Spinal cord (tissue), 10 donors: Measurements from ENCODE around the gene ERICH6B. TPM values are rescaled to one million over a fixed set of nuclear protein-coding genes. Genes with fewer than 3 reads are reported as not detected.
"Not testable (repeated sequence)": the region's sequence is repeated elsewhere in the genome, so short reads cannot be mapped to it uniquely, and the experiment has no call there.

Source experiments
- DNase-seq, 6 donors: peaks; one replicate each; pipeline versions ENCODE4 v3.0.0 to v3.0.0-alpha.2; 2013 to 2015; ENCODE audit warnings: low spot score in 6 of 6, low read depth in 4 of 6
- H3K27ac ChIP-seq: one replicate; pipeline ENCODE4 v1.5.1; 2013; ENCODE audit warnings: low read depth, low read length, control low read depth
- H3K27me3 ChIP-seq: one replicate; pipeline ENCODE4 v1.6.1; 2013; ENCODE audit warnings: low read length; ENCODE audit not compliant: control insufficient read depth, insufficient read depth
- H3K36me3 ChIP-seq: one replicate; pipeline ENCODE4 v1.6.1; 2013; ENCODE audit warnings: low read length; ENCODE audit not compliant: control insufficient read depth, insufficient read depth
- H3K4me1 ChIP-seq: one replicate; pipeline ENCODE4 v1.6.1; 2013; ENCODE audit warnings: low read length; ENCODE audit not compliant: control insufficient read depth, insufficient read depth
- H3K4me3 ChIP-seq: one replicate; pipeline ENCODE4 v1.5.1; 2013; ENCODE audit warnings: low read depth, low read length, control low read depth
- H3K9me3 ChIP-seq: one replicate; pipeline ENCODE4 v1.6.1; 2013; ENCODE audit warnings: low read length; ENCODE audit not compliant: control insufficient read depth, insufficient read depth
- WGBS: methylation state at CpG from one replicate; pipeline ENCODE4 v1.1.5; 2013; ENCODE audit warnings: missing lambda C conversion rate; ENCODE audit not compliant: insufficient coverage; 5-methylcytosine and 5-hydroxymethylcytosine counted together
- polyA plus RNA-seq, 2 donors: library from polyadenylated mRNA; unstranded; fragments of 120-200 nt; gene quantifications; one replicate each; pipeline ENCODE4 v1.2.1, GENCODE V29; 2013; ENCODE audit not compliant: insufficient read length in 2 of 2
- total RNA-seq, 2 donors: library from RNA; depleted of rRNA in 1 of 2; stranded (reverse); fragments of 120-200 nt in 1 of 2; fragments of >200 nt in 1 of 2; gene quantifications; one replicate each; pipeline versions ENCODE4 v1.2.3 to v1.2.4, GENCODE V29; 2013 to 2014
- donor health status: healthy.

Gene ERICH6B
- total and polyA plus RNA-seq, 4 donors = 0.39 to 4.7 (median 2.8) TPM; not detected in 1

GRCh38 chr13:45635291-45635690, 19.8 kb upstream of the ERICH6B start:
- not testable (repeated sequence) for H3K4me1 ChIP-seq, H3K9me3 ChIP-seq, H3K36me3 ChIP-seq, H3K4me3 ChIP-seq, H3K27ac ChIP-seq, H3K27me3 ChIP-seq, DNase-seq
- WGBS = no CpG with 5 or more reads among the region's 1 CpG

GRCh38 chr13:45630791-45631190, 15.3 kb upstream of the ERICH6B start:
- DNase-seq = no peak
- Histone ChIP-seq H3K36me3 (no peaks in the 10 kb centered on the region), H3K27me3 (no peaks in the 10 kb centered on the region), H3K27ac (no peak overlapping the region), H3K4me1 (no peaks in the 10 kb centered on the region), H3K9me3 (no peaks in the 10 kb centered on the region), H3K4me3 (no peak overlapping the region)
- WGBS = 93% methylated on average over 5 of the region's 7 CpGs

GRCh38 chr13:45629940-45630339, 14.4 kb upstream of the ERICH6B start:
- Histone ChIP-seq H3K27ac (no peak overlapping the region), H3K27me3 (no peaks in the 10 kb centered on the region), H3K9me3 (no peaks in the 10 kb centered on the region), H3K4me1 (no peaks in the 10 kb centered on the region), H3K36me3 (no peaks in the 10 kb centered on the region), H3K4me3 (no peak overlapping the region)
- peak in 1 of 6 donors; percentile 6 for DNase-seq
- no CpG with 5 or more reads among the region's 1 CpG for WGBS

GRCh38 chr13:45628094-45628493, 12.6 kb upstream of the ERICH6B start:
- H3K27me3 ChIP-seq = no peaks in the 10 kb centered on the region
- no peak for DNase-seq
- WGBS = 100% methylated on average over 1 of the region's 3 CpGs
- no peaks in the 10 kb centered on the region for H3K36me3 ChIP-seq
- no peak overlapping the region for H3K4me3 ChIP-seq
- no peaks in the 10 kb centered on the region for H3K4me1 ChIP-seq
- H3K9me3 ChIP-seq = no peaks in the 10 kb centered on the region
- no peak overlapping the region for H3K27ac ChIP-seq

- Histone ChIP-seq H3K27ac (no peak overlapping the region), H3K9me3 (no peaks in the 10 kb centered on the region), H3K4me3 (no peak overlapping the region), H3K4me1 (no peaks in the 10 kb centered on the region), H3K36me3 (no peaks in the 10 kb centered on the region), H3K27me3 (no peaks in the 10 kb centered on the region)
- peak in 1 of 6 donors; percentile 4 for DNase-seq
- WGBS = no CpG with 5 or more reads among the region's 1 CpG
These were observed 12.1 kb upstream of the ERICH6B start for GRCh38 chr13:45627656-45628055.

GRCh38 chr13:45626731-45627374, 11.3 kb upstream of the ERICH6B start:
- 20% methylated on average over 2 of the region's 4 CpGs for WGBS
- peak in 1 of 6 donors; percentile 6 for DNase-seq
- Histone ChIP-seq H3K4me1 (no peaks in the 10 kb centered on the region), H3K27me3 (no peaks in the 10 kb centered on the region), H3K27ac (no peak overlapping the region), H3K4me3 (no peak overlapping the region), H3K9me3 (no peaks in the 10 kb centered on the region), H3K36me3 (no peaks in the 10 kb centered on the region)

GRCh38 chr13:45623516-45624090, 8.1 kb upstream of the ERICH6B start:
- no CpG with 5 or more reads among the region's 5 CpGs for WGBS
- H3K27me3 ChIP-seq = no peaks in the 10 kb centered on the region

GRCh38 chr13:45621950-45622349, 6.4 kb upstream of the ERICH6B start:
- H3K9me3 ChIP-seq = peaks cover 4% of the 10 kb centered on the region
- no peaks in the 10 kb centered on the region for H3K36me3 ChIP-seq
- H3K4me3 ChIP-seq = no peak overlapping the region
- no peaks in the 10 kb centered on the region for H3K27me3 ChIP-seq
- no peak for DNase-seq
- no peaks in the 10 kb centered on the region for H3K4me1 ChIP-seq
- WGBS = 40% methylated on average over 5 of the region's 6 CpGs
- no peak overlapping the region for H3K27ac ChIP-seq

More at GRCh38 chr13:45623516-45624090, 8.1 kb upstream of the ERICH6B start:
- no peaks in the 10 kb centered on the region for H3K36me3 ChIP-seq
- no peaks in the 10 kb centered on the region for H3K4me1 ChIP-seq
- H3K9me3 ChIP-seq = peaks cover 4% of the 10 kb centered on the region
- no peak overlapping the region for H3K4me3 ChIP-seq
- peak in 2 of 6 donors; percentile 35 to 38 for DNase-seq
- no peak overlapping the region for H3K27ac ChIP-seq

GRCh38 chr13:45607931-45608330, 7.6 kb downstream of the ERICH6B start:
- WGBS = 86% methylated on average over 1 of the region's 3 CpGs
- Histone ChIP-seq H3K27me3 (no peaks in the 10 kb centered on the region), H3K4me3 (no peak overlapping the region), H3K27ac (no peak overlapping the region), H3K4me1 (no peaks in the 10 kb centered on the region), H3K36me3 (no peaks in the 10 kb centered on the region), H3K9me3 (no peaks in the 10 kb centered on the region)
- no peak for DNase-seq

- DNase-seq = no peak
- no peak overlapping the region for H3K27ac ChIP-seq
- no peak overlapping the region for H3K4me3 ChIP-seq
- WGBS = 78% methylated on average over 4 of the region's 4 CpGs
- H3K4me1 ChIP-seq = no peaks in the 10 kb centered on the region
- H3K27me3 ChIP-seq = no peaks in the 10 kb centered on the region
- H3K36me3 ChIP-seq = no peaks in the 10 kb centered on the region
- no peaks in the 10 kb centered on the region for H3K9me3 ChIP-seq
These were observed 10.6 kb downstream of the ERICH6B start for GRCh38 chr13:45604892-45605291.
